Calu3 (cell line): ENCODE results near the gene HRG. TPM values are rescaled to one million over a fixed set of nuclear protein-coding genes. Genes with fewer than 3 reads are reported as not detected.

ENCODE experiments used
- BruUV-seq: library from RNA; stranded (reverse); fragments of 400-500 nt; replicated peaks from 2 replicates; lab custom pipeline; 2021; lab: Mats Ljungman, UMichigan
- CTCF ChIA-PET: fragments of 300-600 bp; sonication (Branson Sonifier 250); formaldehyde crosslinking; loops from one replicate; lab custom pipeline; 2022; ENCODE audit warnings: antibody characterized with exemption; lab: Charles Lee
- DNase-seq: peaks from one replicate; pipeline ENCODE4 v3.0.0; 2022
- H3K27ac Mint-ChIP-seq: one replicate; pipeline ENCODE4 v1.8.0; 2022; ENCODE audit warnings: mixed read lengths; ENCODE audit not compliant: unreplicated experiment
- H3K27me3 Mint-ChIP-seq: one replicate; pipeline ENCODE4 v1.8.0; 2022; ENCODE audit warnings: mixed read lengths; ENCODE audit not compliant: unreplicated experiment
- H3K36me3 Mint-ChIP-seq: one replicate; pipeline ENCODE4 v1.8.0; 2022; ENCODE audit warnings: mild to moderate bottlenecking, moderate library complexity, mixed read lengths; ENCODE audit not compliant: insufficient read depth, unreplicated experiment
- H3K4me1 Mint-ChIP-seq: one replicate; pipeline ENCODE4 v1.8.0; 2022; ENCODE audit warnings: mild to moderate bottlenecking, low read depth, mixed read lengths; ENCODE audit not compliant: unreplicated experiment
- H3K4me3 Mint-ChIP-seq: one replicate; pipeline ENCODE4 v1.8.0; 2022; ENCODE audit warnings: mild to moderate bottlenecking, low read depth, moderate library complexity, mixed read lengths; ENCODE audit not compliant: unreplicated experiment
- H3K9me3 Mint-ChIP-seq: one replicate; pipeline ENCODE4 v1.8.0; 2022; ENCODE audit warnings: low read depth, mixed read lengths; ENCODE audit not compliant: unreplicated experiment
- intact Hi-C: fragments of 100-400 bp; cut with micrococcal nuclease; formaldehyde crosslinking; loops from one replicate; pipeline ENCODE4 v1.10.0; 2022; ENCODE audit not compliant: unreplicated experiment
- total RNA-seq: library from RNA; stranded (reverse); gene quantifications from 2 replicates; pipeline ENCODE4 v1.2.3, GENCODE V29; 2022
- TF ChIP-seq, protein P1 (sequence below): fragments of 200-600 bp; IDR thresholded peaks from one replicate; pipeline ENCODE4 v1.8.0; 2022; ENCODE audit warnings: antibody characterized with exemption; ENCODE audit not compliant: unreplicated experiment

The HRG gene
- total RNA-seq, 1 experiment from 2014 or later = 0.40 TPM

DNA sequence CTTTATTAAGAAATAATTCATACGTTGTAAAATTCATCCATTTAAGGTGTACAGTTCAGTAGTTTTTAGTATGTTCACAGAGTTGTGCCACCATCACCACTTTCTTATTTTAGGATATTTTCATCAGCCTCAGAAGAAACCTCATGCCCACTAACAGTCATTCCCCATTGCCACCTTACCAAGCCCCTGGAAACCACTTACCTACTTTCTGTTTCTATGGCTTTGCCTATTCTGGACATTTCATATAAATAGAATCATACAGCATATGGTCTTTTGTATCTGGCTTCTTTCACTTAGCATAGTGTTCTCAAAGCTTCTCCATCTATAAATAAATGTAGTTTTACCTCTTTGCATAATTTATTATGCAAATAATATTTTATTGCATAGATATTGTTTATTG is 19.0 kb upstream of the HRG start:
- no peak for DNase-seq
- H3K36me3 Mint-ChIP-seq = no peaks in the 10 kb centered on the region
- H3K27me3 Mint-ChIP-seq = no peaks in the 10 kb centered on the region
- CTCF ChIA-PET = no interaction called here
- H3K27ac Mint-ChIP-seq = no peak overlapping the region
- H3K9me3 Mint-ChIP-seq = no peaks in the 10 kb centered on the region
- TF ChIP-seq, protein P1, sequence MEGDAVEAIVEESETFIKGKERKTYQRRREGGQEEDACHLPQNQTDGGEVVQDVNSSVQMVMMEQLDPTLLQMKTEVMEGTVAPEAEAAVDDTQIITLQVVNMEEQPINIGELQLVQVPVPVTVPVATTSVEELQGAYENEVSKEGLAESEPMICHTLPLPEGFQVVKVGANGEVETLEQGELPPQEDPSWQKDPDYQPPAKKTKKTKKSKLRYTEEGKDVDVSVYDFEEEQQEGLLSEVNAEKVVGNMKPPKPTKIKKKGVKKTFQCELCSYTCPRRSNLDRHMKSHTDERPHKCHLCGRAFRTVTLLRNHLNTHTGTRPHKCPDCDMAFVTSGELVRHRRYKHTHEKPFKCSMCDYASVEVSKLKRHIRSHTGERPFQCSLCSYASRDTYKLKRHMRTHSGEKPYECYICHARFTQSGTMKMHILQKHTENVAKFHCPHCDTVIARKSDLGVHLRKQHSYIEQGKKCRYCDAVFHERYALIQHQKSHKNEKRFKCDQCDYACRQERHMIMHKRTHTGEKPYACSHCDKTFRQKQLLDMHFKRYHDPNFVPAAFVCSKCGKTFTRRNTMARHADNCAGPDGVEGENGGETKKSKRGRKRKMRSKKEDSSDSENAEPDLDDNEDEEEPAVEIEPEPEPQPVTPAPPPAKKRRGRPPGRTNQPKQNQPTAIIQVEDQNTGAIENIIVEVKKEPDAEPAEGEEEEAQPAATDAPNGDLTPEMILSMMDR = no peak
- peaks cover 30% of the 10 kb centered on the region for H3K4me1 Mint-ChIP-seq
- H3K4me3 Mint-ChIP-seq = no peak overlapping the region
- intact Hi-C loops = no loop called here
- BruUV-seq = no TSS peak

DNA sequence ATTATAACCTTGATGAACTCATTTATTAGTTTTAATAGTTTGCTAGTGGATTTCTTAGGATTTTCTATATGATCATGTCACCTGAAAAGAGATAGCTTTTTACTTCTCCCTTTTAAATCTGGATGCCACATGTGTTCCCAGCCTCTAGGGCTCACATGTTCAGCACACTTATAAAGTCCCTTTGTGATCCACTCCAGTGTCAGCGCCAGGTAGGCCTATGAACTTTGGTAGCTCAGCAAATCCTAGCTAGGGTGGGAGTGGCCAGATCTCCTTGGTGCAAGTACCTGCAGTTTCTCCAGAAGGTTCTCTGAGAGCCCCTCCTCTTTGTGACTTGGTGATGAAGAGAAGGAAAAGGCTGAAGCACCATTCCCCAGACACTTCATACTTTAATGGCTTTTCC is 17.0 kb upstream of the HRG start:
- no peak overlapping the region for H3K27ac Mint-ChIP-seq
- intact Hi-C loops = no loop called here
- H3K4me3 Mint-ChIP-seq = no peak overlapping the region
- BruUV-seq = no TSS peak
- TF ChIP-seq, protein P1 = no peak
- no peaks in the 10 kb centered on the region for H3K27me3 Mint-ChIP-seq
- H3K9me3 Mint-ChIP-seq = no peaks in the 10 kb centered on the region
- H3K4me1 Mint-ChIP-seq = peaks cover 16% of the 10 kb centered on the region
- no peaks in the 10 kb centered on the region for H3K36me3 Mint-ChIP-seq
- CTCF ChIA-PET = no interaction called here
- no peak for DNase-seq

- H3K9me3 Mint-ChIP-seq = no peaks in the 10 kb centered on the region
Observed at GRCh38 chr3:186651678-186652215, 14.1 kb upstream of the HRG start.

GRCh38 chr3:186653080-186653707 is 12.6 kb upstream of the HRG start:
- Mint-ChIP-seq H3K36me3 (no peaks in the 10 kb centered on the region), H3K4me1 (no peaks in the 10 kb centered on the region), H3K4me3 (no peak overlapping the region), H3K27me3 (peaks cover 7% of the 10 kb centered on the region), H3K27ac (no peak overlapping the region), H3K9me3 (no peaks in the 10 kb centered on the region)
- CTCF ChIA-PET = interaction anchor here (0.6 kb wide), 1 partner anchor 19 kb away, joined by 3 read pairs; no protein-coding TSS in a partner anchor
- TF ChIP-seq, protein P1 = no peak
- DNase-seq = no peak
- intact Hi-C loops = no loop called here
- BruUV-seq = no TSS peak

More at GRCh38 chr3:186651678-186652215, 14.1 kb upstream of the HRG start:
- no peak for DNase-seq
- H3K4me1 Mint-ChIP-seq = no peaks in the 10 kb centered on the region
- H3K36me3 Mint-ChIP-seq = no peaks in the 10 kb centered on the region
- CTCF ChIA-PET = interaction anchor here (0.8 kb wide), 1 partner anchor 9 kb away, joined by 3 read pairs; no protein-coding TSS in a partner anchor
- TF ChIP-seq, protein P1 = no peak
- no peak overlapping the region for H3K27ac Mint-ChIP-seq
- BruUV-seq = no TSS peak
- H3K27me3 Mint-ChIP-seq = no peaks in the 10 kb centered on the region
- intact Hi-C loops = no loop called here
- no peak overlapping the region for H3K4me3 Mint-ChIP-seq
